GM12878 (cell line): ENCODE measurements around the gene ARHGEF3. TPM values are rescaled to one million over a fixed set of nuclear protein-coding genes. Genes with fewer than 3 reads are reported as not detected.
A peak's percentile ranks its signal among the peaks of the same experiment; 100 is the strongest.

Experiments used
- BMI1 ChIP-seq: fragments of 450-650 bp; IDR thresholded peaks from 2 replicates; pipeline ENCODE4 v1.6.1; 2016; ENCODE audit warnings: mild to moderate bottlenecking, moderate library complexity, borderline replicate concordance
- CBX5 ChIP-seq: sonication (generic); IDR thresholded peaks from 2 replicates; pipeline ENCODE4 v1.6.1; 2016; ENCODE audit warnings: low read depth, moderate library complexity, mild to moderate bottlenecking, inconsistent platforms
- CHD4 ChIP-seq: fragments of 200-600 bp; sonication (generic); IDR thresholded peaks from 2 replicates; pipeline ENCODE4 v1.6.1; 2016; ENCODE audit warnings: mild to moderate bottlenecking
- HDGF ChIP-seq: fragments of 450-650 bp; IDR thresholded peaks from 2 replicates; pipeline ENCODE4 v1.6.1; 2016; ENCODE audit warnings: antibody characterized with exemption
- IKZF1 ChIP-seq: fragments of 450-650 bp; conservative IDR thresholded peaks from 2 replicates; pipeline ENCODE4 v1.6.1; 2017; ENCODE audit warnings: antibody characterized with exemption, mild to moderate bottlenecking
- KAT2A ChIP-seq: conservative IDR thresholded peaks from 2 replicates; pipeline ENCODE4 v1.6.1; 2011; ENCODE audit warnings: low read depth, low read length; ENCODE audit not compliant: control insufficient read depth
- MYB ChIP-seq: fragments of 150-350 bp; IDR thresholded peaks from 2 replicates; pipeline ENCODE4 v1.6.1; 2014; ENCODE audit warnings: mild to moderate bottlenecking, low read depth, low read length, borderline replicate concordance
- NFYA ChIP-seq: IDR thresholded peaks from 2 replicates; pipeline ENCODE4 v1.6.1; 2011; ENCODE audit warnings: low read depth, mild to moderate bottlenecking, low read length, improper control_type of control experiment, borderline replicate concordance
- RCOR1 ChIP-seq: conservative IDR thresholded peaks from 2 replicates; pipeline ENCODE4 v1.6.1; 2012; ENCODE audit warnings: low read depth, low read length, improper control_type of control experiment
- RUNX3 ChIP-seq: IDR thresholded peaks from 2 replicates; pipeline ENCODE4 v1.6.1; 2012; ENCODE audit warnings: low read length, inconsistent platforms
- TBL1XR1 ChIP-seq: IDR thresholded peaks from 2 replicates; pipeline ENCODE4 v1.6.1; 2012; ENCODE audit warnings: low read depth, low read length, improper control_type of control experiment
- TCF3 ChIP-seq: IDR thresholded peaks from 2 replicates; pipeline ENCODE4 v1.6.1; 2012; ENCODE audit warnings: low read depth, mild to moderate bottlenecking, low read length, borderline replicate concordance; ENCODE audit not compliant: insufficient read depth
- YBX1 ChIP-seq: fragments of 450-650 bp; IDR thresholded peaks from 2 replicates; pipeline ENCODE4 v1.6.1; 2016; ENCODE audit warnings: antibody characterized with exemption
- ZBED1 ChIP-seq: IDR thresholded peaks from 2 replicates; pipeline ENCODE4 v1.6.1; 2016; ENCODE audit warnings: borderline replicate concordance
- polyA plus RNA-seq, 11 experiments: library from polyadenylated mRNA; depleted of rRNA in 4 of 11; unstranded in 6 of 11; stranded (reverse) in 5 of 11; fragments of >200 nt; fragmentation: Nextera tagmentation in 4 of 11; fragmentation: Illumina TruSeq in 1 of 11; extraction: Ambion mirVana in 4 of 11; extraction: Trizol in 1 of 11; gene quantifications; 1 replicate in 1 of 11; 2 replicates in 10 of 11; pipeline versions ENCODE4 v1.2.1 to v1.2.3, GENCODE V29; 2011 to 2016; ENCODE audit warnings: inconsistent platforms in 2 of 11, missing spikeins in 2 of 11, low read depth in 1 of 11
- total RNA-seq, 4 experiments: library from RNA; depleted of rRNA in 3 of 4; stranded (reverse); fragments of >200 nt in 3 of 4; fragmentation: Illumina TruSeq in 1 of 4; extraction: Trizol in 1 of 4; gene quantifications; 2 replicates each; pipeline versions ENCODE4 v1.2.1 to v1.2.3, GENCODE V29; 2013 to 2021
- TF ChIP-seq, protein P1 (sequence below): fragments of 450-650 bp; IDR thresholded peaks from 2 replicates; pipeline ENCODE4 v1.6.1; 2018; ENCODE audit warnings: mild to moderate bottlenecking, low read depth, moderate library complexity; ENCODE audit not compliant: partially characterized antibody
- TF ChIP-seq, protein P2 (sequence below): fragments of 450-650 bp; IDR thresholded peaks from 2 replicates; pipeline ENCODE4 v1.6.1; 2016; ENCODE audit warnings: mild to moderate bottlenecking, moderate library complexity, borderline replicate concordance
- TF ChIP-seq, protein P3 (sequence below): IDR thresholded peaks from 2 replicates; pipeline ENCODE4 v1.6.1; 2011; ENCODE audit warnings: low read depth, mild to moderate bottlenecking, low read length, moderate library complexity, borderline replicate concordance; ENCODE audit errors: extremely low read depth
- TF ChIP-seq, protein P4 (sequence below): fragments of 450-650 bp; IDR thresholded peaks from 2 replicates; pipeline ENCODE4 v1.6.1; 2017; ENCODE audit warnings: mild to moderate bottlenecking, low read depth, inconsistent platforms; ENCODE audit not compliant: poor library complexity, severe bottlenecking

The ARHGEF3 gene
- total and polyA plus RNA-seq, 10 of the 15 experiments (the other 5 are each of a cell fraction or from before 2014, with no cell fraction given): 21.8 to 78.7 (median 56.2) TPM

DNA sequence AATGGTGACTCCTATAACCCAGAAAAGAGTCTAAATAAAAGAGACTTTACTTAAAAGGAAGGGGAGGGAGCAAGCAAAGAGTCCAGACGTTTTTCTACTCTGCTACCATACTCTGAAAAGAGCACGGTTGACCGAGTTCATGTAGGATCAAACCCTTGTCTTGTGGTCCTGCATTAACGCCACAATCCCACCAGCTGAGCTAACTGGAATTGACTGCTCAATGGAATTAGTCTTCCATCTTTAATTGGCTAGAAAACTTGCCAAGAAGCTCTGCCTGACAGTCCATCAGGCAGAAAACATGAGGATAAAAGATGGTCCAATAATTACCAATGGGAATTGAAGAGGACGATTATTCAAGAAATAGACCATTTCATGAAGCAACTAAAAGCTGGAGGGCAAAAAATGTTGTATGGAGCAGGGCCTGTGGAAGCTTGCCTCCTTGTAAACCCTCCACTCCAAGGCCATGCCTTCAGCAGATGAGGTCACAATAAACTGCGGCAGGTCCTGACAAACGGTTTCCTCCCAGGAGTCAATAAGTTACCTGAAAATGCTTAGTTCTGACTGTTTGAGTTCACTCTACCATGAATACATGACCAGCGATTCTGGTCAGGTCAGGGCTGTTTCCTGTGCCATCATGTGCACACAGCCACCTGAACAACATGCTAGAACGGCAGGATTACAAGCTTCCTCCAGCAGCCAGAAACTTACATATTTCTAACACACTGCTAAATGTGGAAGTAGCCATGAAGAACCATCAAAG lies 35.6 kb upstream of the ARHGEF3 start (continued):
- TF ChIP-seq TCF3 (no peak), ZBED1 (no peak), CBX5 (no peak), BMI1 (no peak), HDGF (no peak), NFYA (no peak), TBL1XR1 (no peak), YBX1 (no peak), MYB (no peak), IKZF1 (0 out of 2 replicates have a peak, but pooled peaks have one; percentile 13), CHD4 (no peak), RUNX3 (peak; percentile 75), RCOR1 (no peak), KAT2A (no peak)
- TF ChIP-seq, protein P1, sequence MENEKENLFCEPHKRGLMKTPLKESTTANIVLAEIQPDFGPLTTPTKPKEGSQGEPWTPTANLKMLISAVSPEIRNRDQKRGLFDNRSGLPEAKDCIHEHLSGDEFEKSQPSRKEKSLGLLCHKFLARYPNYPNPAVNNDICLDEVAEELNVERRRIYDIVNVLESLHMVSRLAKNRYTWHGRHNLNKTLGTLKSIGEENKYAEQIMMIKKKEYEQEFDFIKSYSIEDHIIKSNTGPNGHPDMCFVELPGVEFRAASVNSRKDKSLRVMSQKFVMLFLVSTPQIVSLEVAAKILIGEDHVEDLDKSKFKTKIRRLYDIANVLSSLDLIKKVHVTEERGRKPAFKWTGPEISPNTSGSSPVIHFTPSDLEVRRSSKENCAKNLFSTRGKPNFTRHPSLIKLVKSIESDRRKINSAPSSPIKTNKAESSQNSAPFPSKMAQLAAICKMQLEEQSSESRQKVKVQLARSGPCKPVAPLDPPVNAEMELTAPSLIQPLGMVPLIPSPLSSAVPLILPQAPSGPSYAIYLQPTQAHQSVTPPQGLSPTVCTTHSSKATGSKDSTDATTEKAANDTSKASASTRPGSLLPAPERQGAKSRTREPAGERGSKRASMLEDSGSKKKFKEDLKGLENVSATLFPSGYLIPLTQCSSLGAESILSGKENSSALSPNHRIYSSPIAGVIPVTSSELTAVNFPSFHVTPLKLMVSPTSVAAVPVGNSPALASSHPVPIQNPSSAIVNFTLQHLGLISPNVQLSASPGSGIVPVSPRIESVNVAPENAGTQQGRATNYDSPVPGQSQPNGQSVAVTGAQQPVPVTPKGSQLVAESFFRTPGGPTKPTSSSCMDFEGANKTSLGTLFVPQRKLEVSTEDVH: no peak
- TF ChIP-seq, protein P2, sequence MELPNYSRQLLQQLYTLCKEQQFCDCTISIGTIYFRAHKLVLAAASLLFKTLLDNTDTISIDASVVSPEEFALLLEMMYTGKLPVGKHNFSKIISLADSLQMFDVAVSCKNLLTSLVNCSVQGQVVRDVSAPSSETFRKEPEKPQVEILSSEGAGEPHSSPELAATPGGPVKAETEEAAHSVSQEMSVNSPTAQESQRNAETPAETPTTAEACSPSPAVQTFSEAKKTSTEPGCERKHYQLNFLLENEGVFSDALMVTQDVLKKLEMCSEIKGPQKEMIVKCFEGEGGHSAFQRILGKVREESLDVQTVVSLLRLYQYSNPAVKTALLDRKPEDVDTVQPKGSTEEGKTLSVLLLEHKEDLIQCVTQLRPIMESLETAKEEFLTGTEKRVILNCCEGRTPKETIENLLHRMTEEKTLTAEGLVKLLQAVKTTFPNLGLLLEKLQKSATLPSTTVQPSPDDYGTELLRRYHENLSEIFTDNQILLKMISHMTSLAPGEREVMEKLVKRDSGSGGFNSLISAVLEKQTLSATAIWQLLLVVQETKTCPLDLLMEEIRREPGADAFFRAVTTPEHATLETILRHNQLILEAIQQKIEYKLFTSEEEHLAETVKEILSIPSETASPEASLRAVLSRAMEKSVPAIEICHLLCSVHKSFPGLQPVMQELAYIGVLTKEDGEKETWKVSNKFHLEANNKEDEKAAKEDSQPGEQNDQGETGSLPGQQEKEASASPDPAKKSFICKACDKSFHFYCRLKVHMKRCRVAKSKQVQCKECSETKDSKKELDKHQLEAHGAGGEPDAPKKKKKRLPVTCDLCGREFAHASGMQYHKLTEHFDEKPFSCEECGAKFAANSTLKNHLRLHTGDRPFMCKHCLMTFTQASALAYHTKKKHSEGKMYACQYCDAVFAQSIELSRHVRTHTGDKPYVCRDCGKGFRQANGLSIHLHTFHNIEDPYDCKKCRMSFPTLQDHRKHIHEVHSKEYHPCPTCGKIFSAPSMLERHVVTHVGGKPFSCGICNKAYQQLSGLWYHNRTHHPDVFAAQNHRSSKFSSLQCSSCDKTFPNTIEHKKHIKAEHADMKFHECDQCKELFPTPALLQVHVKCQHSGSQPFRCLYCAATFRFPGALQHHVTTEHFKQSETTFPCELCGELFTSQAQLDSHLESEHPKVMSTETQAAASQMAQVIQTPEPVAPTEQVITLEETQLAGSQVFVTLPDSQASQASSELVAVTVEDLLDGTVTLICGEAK: no peak
- TF ChIP-seq, protein P3, sequence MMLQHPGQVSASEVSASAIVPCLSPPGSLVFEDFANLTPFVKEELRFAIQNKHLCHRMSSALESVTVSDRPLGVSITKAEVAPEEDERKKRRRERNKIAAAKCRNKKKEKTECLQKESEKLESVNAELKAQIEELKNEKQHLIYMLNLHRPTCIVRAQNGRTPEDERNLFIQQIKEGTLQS: no peak
- TF ChIP-seq, protein P4, sequence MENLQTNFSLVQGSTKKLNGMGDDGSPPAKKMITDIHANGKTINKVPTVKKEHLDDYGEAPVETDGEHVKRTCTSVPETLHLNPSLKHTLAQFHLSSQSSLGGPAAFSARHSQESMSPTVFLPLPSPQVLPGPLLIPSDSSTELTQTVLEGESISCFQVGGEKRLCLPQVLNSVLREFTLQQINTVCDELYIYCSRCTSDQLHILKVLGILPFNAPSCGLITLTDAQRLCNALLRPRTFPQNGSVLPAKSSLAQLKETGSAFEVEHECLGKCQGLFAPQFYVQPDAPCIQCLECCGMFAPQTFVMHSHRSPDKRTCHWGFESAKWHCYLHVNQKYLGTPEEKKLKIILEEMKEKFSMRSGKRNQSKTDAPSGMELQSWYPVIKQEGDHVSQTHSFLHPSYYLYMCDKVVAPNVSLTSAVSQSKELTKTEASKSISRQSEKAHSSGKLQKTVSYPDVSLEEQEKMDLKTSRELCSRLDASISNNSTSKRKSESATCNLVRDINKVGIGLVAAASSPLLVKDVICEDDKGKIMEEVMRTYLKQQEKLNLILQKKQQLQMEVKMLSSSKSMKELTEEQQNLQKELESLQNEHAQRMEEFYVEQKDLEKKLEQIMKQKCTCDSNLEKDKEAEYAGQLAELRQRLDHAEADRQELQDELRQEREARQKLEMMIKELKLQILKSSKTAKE: no peak
